Peyer's patch (tissue), 4 donors: ENCODE measurements around the gene MLF2.

Experiments used
- CTCF ChIP-seq, 6 experiments: fragments of 450-650 bp in 4 of 6; fragments of 200-600 bp in 2 of 6; sonication (generic) in 1 of 6; IDR thresholded peaks; one replicate each; pipeline ENCODE4 v1.5.1; 2017 to 2019; ENCODE audit warnings: antibody characterized with exemption in 6 of 6, mild to moderate bottlenecking in 3 of 6, moderate library complexity in 1 of 6
- POLR2A ChIP-seq, 2 donors: fragments of 450-650 bp; IDR thresholded peaks; one replicate each; pipeline ENCODE4 v1.5.1; 2017; ENCODE audit warnings: antibody characterized with exemption in 2 of 2, mild to moderate bottlenecking in 2 of 2, moderate library complexity in 2 of 2

GRCh38 chr12:6754411-6754810, 1.5 kb upstream of the MLF2 start:
- TF ChIP-seq CTCF (IDR thresholded peaks at IDR 0.05): no peak
- no peak for TF ChIP-seq POLR2A (IDR thresholded peaks at IDR 0.05)
